Glutamatergic neuron (in vitro differentiated cells): Measurements from ENCODE around the gene NELFB. TPM values are rescaled to one million over a fixed set of nuclear protein-coding genes. Genes with fewer than 3 reads are reported as not detected.

ENCODE experiments used
- DNase-seq: peaks from one replicate; pipeline ENCODE4 v3.0.0; 2022
- H3K27ac Mint-ChIP-seq: one replicate; pipeline ENCODE4 v1.8.0; 2020; ENCODE audit warnings: mild to moderate bottlenecking, mixed read lengths, inconsistent platforms; ENCODE audit not compliant: unreplicated experiment
- H3K27me3 Mint-ChIP-seq: one replicate; pipeline ENCODE4 v1.8.0; 2020; ENCODE audit warnings: mild to moderate bottlenecking, moderate library complexity, mixed read lengths, inconsistent platforms; ENCODE audit not compliant: unreplicated experiment
- H3K36me3 Mint-ChIP-seq: one replicate; pipeline ENCODE4 v1.8.0; 2020; ENCODE audit warnings: mild to moderate bottlenecking, mixed read lengths, inconsistent platforms; ENCODE audit not compliant: unreplicated experiment
- H3K4me1 Mint-ChIP-seq: one replicate; pipeline ENCODE4 v1.8.0; 2020; ENCODE audit warnings: mild to moderate bottlenecking, low read depth, mixed read lengths, inconsistent platforms; ENCODE audit not compliant: unreplicated experiment
- H3K4me3 Mint-ChIP-seq: one replicate; pipeline ENCODE4 v1.8.0; 2020; ENCODE audit warnings: mild to moderate bottlenecking, mixed read lengths, inconsistent platforms; ENCODE audit not compliant: unreplicated experiment
- H3K9me3 Mint-ChIP-seq: one replicate; pipeline ENCODE4 v1.8.0; 2020; ENCODE audit warnings: mild to moderate bottlenecking, moderate library complexity, mixed read lengths, inconsistent platforms; ENCODE audit not compliant: unreplicated experiment
- total RNA-seq: library from RNA; stranded (reverse); fragmentation: NEBNext Ultra II Directional; extraction: Animal tissue kit (Norgen Biotek cat#: 25700); gene quantifications from one replicate; pipeline ENCODE4 v1.2.1, GENCODE V29; 2021; ENCODE audit not compliant: unreplicated experiment
- TF ChIP-seq, protein P1 (sequence below): fragments of 200-600 bp; sonication (generic); IDR thresholded peaks from one replicate; pipeline ENCODE4 v1.5.0; 2021; ENCODE audit not compliant: partially characterized antibody, unreplicated experiment

Gene NELFB
- total RNA-seq, 1 donor from 2014 or later, result 48.5 TPM

DNA sequence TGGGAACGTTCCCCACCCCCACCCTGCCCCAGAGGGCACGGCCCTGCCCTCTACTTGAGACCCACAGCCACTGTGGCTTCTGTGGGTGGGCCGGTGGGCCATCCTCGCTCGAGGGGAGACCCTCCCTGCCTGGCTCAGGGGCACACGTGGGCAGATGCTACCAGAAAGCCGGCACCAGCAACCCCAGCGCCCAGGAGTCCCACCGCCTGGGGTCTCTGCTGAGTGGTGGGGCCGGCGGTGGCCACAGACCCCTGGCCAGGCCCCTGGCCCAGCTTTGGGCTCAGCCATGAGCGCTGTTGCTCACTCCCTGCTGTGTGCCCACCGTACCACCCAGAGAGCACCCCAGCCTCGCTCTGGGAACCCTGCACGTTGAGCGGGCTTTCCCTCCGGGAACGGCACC, 63.5 kb downstream of the NELFB start:
- no peak overlapping the region for H3K27ac Mint-ChIP-seq
- H3K36me3 Mint-ChIP-seq, result no peaks in the 10 kb centered on the region
- peaks cover 3% of the 10 kb centered on the region for H3K27me3 Mint-ChIP-seq
- peaks cover 5% of the 10 kb centered on the region for H3K4me1 Mint-ChIP-seq
- no peak overlapping the region for H3K4me3 Mint-ChIP-seq
- DNase-seq, result no peak
- H3K9me3 Mint-ChIP-seq, result peaks cover 3% of the 10 kb centered on the region
- TF ChIP-seq, protein P1, sequence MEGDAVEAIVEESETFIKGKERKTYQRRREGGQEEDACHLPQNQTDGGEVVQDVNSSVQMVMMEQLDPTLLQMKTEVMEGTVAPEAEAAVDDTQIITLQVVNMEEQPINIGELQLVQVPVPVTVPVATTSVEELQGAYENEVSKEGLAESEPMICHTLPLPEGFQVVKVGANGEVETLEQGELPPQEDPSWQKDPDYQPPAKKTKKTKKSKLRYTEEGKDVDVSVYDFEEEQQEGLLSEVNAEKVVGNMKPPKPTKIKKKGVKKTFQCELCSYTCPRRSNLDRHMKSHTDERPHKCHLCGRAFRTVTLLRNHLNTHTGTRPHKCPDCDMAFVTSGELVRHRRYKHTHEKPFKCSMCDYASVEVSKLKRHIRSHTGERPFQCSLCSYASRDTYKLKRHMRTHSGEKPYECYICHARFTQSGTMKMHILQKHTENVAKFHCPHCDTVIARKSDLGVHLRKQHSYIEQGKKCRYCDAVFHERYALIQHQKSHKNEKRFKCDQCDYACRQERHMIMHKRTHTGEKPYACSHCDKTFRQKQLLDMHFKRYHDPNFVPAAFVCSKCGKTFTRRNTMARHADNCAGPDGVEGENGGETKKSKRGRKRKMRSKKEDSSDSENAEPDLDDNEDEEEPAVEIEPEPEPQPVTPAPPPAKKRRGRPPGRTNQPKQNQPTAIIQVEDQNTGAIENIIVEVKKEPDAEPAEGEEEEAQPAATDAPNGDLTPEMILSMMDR, result no peak

DNA sequence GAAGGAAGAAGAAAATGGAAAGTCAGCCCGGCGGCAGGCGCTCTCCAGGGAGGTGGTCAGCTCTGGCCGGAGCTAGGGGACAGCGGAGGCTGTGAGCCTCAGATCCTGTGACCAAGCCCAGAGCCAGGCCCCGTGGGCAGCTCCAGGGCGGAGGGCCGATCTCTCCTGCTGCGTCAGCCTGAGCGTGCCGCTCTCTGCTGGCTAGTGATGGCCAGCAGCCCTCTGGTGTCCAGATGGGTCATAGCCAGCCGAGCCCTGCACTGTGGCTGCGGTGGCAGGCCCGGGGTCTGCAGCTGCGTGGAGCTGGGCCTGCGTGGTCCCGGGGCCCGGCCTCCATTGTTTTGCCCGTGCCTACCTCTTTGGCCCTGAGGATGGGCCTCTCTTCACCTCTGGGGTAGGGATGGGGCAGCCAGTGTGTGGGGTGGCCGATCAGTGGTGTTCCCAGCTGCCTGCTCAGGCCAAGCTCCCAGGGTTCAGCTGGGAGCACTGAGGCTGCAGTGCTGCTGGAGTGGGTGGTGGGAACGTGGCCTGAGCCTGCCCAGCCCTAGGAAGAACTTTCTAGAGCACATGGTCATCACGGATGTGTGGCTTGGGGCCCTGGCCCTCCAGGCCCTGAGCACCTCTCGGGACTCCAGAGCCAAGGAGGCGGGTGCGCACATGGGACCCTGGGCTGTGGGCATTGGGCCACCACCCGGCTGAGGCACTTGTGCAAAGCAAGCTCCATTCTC, 64.0 kb downstream of the NELFB start:
- H3K27ac Mint-ChIP-seq, result no peak overlapping the region
- peaks cover 3% of the 10 kb centered on the region for H3K9me3 Mint-ChIP-seq
- H3K4me3 Mint-ChIP-seq, result no peak overlapping the region
- peaks cover 4% of the 10 kb centered on the region for H3K4me1 Mint-ChIP-seq
- H3K27me3 Mint-ChIP-seq, result peaks cover 3% of the 10 kb centered on the region
- TF ChIP-seq, protein P1, result no peak
- peak; percentile 69 for DNase-seq
- no peaks in the 10 kb centered on the region for H3K36me3 Mint-ChIP-seq

DNA sequence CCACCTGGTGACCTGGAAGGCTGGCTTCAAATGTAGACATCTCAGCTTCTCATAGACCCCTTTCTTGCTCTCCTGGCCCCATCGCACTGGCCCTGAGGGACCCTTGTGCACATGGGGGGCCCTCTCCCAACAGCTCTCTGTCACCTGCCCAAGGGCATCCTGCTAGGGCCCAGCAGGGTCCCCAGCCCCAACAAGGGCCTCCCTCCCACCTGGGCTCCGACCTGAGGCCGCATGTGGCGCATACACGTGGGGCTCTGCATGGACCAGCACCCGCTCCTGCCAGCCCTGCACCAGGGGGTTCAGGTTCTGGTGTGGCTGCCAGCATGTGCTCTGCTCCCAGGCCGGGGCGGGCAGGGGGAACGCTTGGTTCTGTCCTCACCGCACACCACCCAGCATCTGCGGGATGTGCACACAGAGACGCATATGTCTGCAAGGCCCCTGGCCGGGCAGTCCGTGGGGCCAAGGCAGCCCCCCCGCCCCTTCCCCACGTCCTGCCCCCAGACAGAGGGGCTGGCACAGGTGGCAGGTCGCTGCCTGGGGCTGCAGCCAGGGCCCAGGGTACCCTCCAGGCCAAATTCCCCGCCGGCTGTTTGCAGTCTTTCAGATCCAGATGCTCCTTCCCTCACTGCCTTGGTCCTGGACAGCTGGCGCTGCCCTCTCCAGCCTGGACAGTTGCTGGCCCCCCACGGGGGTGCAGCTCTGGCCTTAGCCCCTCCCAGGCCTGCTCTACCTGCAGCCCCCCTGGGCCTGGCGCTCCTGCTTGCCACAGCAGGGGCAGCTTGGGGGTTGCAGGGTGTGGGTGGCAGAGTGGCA, 64.8 kb downstream of the NELFB start:
- Mint-ChIP-seq H3K27me3 (peaks cover 3% of the 10 kb centered on the region), H3K9me3 (peaks cover 4% of the 10 kb centered on the region), H3K27ac (no peak overlapping the region), H3K36me3 (no peaks in the 10 kb centered on the region), H3K4me1 (peaks cover 4% of the 10 kb centered on the region), H3K4me3 (no peak overlapping the region)
- TF ChIP-seq, protein P1, result no peak
- peak; percentile 24 for DNase-seq

DNA sequence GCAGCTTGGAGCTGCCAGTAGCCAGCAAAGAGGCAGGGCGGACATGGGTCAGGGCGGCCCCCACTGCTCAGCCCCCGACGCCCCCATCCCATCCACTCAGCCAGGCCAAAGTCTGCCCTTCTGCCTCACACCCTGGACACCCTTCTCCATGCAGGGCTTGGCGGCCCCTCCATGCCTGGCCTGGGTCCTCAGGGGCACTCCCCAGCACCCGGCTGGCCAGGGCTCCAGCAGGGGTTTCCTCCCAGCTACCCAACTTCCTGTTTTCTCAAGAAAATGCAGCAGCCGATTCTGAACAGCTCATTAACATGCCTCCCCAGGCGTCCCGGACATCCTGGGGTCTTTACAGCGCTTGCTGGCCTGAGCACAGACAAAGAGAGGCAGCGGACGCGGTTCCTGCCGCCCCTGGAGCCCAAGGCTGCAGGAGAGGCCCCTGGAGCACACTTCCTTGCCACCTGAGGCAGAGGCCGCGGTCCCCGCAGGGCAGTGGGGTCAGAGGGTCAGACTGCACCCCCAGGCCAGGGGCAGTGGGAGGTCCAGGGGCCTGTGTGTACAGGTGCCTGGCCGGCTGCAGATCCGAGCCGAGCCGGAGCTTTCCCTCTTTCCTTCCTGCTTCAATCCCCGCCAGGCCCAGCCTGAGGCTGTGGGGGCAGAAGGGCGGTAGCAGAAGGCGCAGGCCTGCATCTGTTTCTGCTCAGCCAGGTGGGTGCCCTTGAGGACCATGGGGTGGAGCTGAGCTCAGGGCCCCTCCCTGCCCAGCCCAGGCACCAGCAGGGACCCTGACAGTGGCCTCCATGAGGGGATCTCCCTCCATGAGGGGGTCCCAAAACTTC, 65.6 kb downstream of the NELFB start:
- TF ChIP-seq, protein P1, result no peak
- Mint-ChIP-seq H3K9me3 (peaks cover 4% of the 10 kb centered on the region), H3K27me3 (peaks cover 3% of the 10 kb centered on the region)

More for the DNA sequence above, 65.6 kb downstream of the NELFB start:
- peak; percentile 61 for DNase-seq
- H3K4me3 Mint-ChIP-seq, result no peak overlapping the region
- peak overlapping the region; percentile 73 for H3K27ac Mint-ChIP-seq
- H3K36me3 Mint-ChIP-seq, result no peaks in the 10 kb centered on the region
- peaks cover 4% of the 10 kb centered on the region for H3K4me1 Mint-ChIP-seq
